A549 (cell line): ENCODE measurements around the gene LBX2. TPM values are rescaled to one million over a fixed set of nuclear protein-coding genes. Genes with fewer than 3 reads are reported as not detected.
A peak's percentile ranks its signal among the peaks of the same experiment; 100 is the strongest.

Experiments
- ATAC-seq, 2 experiments: fragments of 200-7000 bp in 1 of 2; fragments of >200 bp in 1 of 2; cut with Nextera tagmentation in 1 of 2; cut with Tn5 transposase in 1 of 2; 3 replicates each; pipeline versions ENCODE4 v1.8.0 to v1.9.1; 2018 to 2020; ENCODE audit warnings: mild to moderate bottlenecking in 1 of 2, moderate library complexity in 1 of 2
- CTCF ChIA-PET: fragments of 300-600 bp; sonication (Branson Sonifier 250); formaldehyde crosslinking; extraction: SDS; loops from one replicate; lab custom pipeline; 2021; ENCODE audit warnings: antibody characterized with exemption, inconsistent platforms; lab: Yijun Ruan, JAX
- POLR2A ChIA-PET: fragments of 350-600 bp; formaldehyde crosslinking; extraction: SDS; loops from one replicate; lab custom pipeline; 2021; ENCODE audit warnings: antibody characterized with exemption, inconsistent platforms; lab: Yijun Ruan, JAX
- DNase-seq, 2 experiments: peaks; one replicate each; pipeline versions ENCODE4 v3.0.0 to v3.0.0-alpha.2; 2011 to 2016; ENCODE audit warnings: low read depth in 1 of 2, low spot score in 1 of 2
- FAIRE-seq: peaks from 2 replicates; lab custom pipeline; 2011; peaks lifted over from hg19 to GRCh38; lab: Jason Lieb, UNC
- H3K27ac ChIP-seq, 2 experiments: fragments of >200 bp; sonication (Bioruptor Twin); formaldehyde crosslinking; 3 replicates each; pipeline ENCODE4 v1.5.1; 2016 to 2017
- H3K4me1 ChIP-seq: fragments of >200 bp; sonication (Bioruptor Twin); formaldehyde crosslinking; 3 replicates; pipeline ENCODE4 v1.6.1; 2016
- H3K4me2 ChIP-seq: fragments of >200 bp; sonication (Bioruptor Twin); formaldehyde crosslinking; 3 replicates; pipeline ENCODE4 v1.6.1; 2016
- H3K4me3 ChIP-seq: fragments of >200 bp; sonication (Bioruptor Twin); formaldehyde crosslinking; 3 replicates; pipeline ENCODE4 v1.5.1; 2016
- H3K9me3 ChIP-seq: fragments of >200 bp; sonication (Bioruptor Twin); formaldehyde crosslinking; 3 replicates; pipeline ENCODE4 v1.6.1; 2016
- BHLHE40 ChIP-seq: IDR thresholded peaks from 2 replicates; pipeline ENCODE4 v1.6.1; 2012; ENCODE audit warnings: low read depth, low read length, inconsistent platforms
- CBX2 ChIP-seq: fragments of 200-600 bp; sonication (generic); IDR thresholded peaks from 2 replicates; pipeline ENCODE4 v1.6.1; 2016; ENCODE audit warnings: low read depth, mild to moderate bottlenecking, borderline replicate concordance
- CBX8 ChIP-seq: fragments of 200-600 bp; sonication (generic); IDR thresholded peaks from 2 replicates; pipeline ENCODE4 v1.6.1; 2016
- HES2 ChIP-seq: fragments of >200 bp; sonication (Bioruptor Twin); formaldehyde crosslinking; IDR thresholded peaks from 2 replicates; pipeline ENCODE4 v1.6.1; 2016
- HOXB13 ChIP-seq: fragments of 250-450 bp; sonication (Bioruptor Pico); IDR thresholded peaks from 2 replicates; pipeline ENCODE4 v1.5.0; 2020; ENCODE audit warnings: low read depth, mild to moderate bottlenecking, moderate library complexity
- HOXB5 ChIP-seq: fragments of 250-450 bp; sonication (Bioruptor Pico); IDR thresholded peaks from 2 replicates; pipeline ENCODE4 v1.5.0; 2020; ENCODE audit warnings: mild to moderate bottlenecking, moderate library complexity
- JUN ChIP-seq, 2 experiments: fragments of >200 bp; sonication (Bioruptor Twin); formaldehyde crosslinking; IDR thresholded peaks; 2 replicates in 1 of 2; 3 replicates in 1 of 2; pipeline ENCODE4 v1.6.1; 2016 to 2017
- MAFK ChIP-seq: fragments of 450-650 bp; IDR thresholded peaks from 2 replicates; pipeline ENCODE4 v1.6.1; 2014; ENCODE audit not compliant: partially characterized antibody
- MYC ChIP-seq: IDR thresholded peaks from 2 replicates; pipeline ENCODE4 v1.6.1; 2012; ENCODE audit warnings: mild to moderate bottlenecking, inconsistent platforms, low read length, improper control_type of control experiment, borderline replicate concordance
- NPAS2 ChIP-seq: fragments of 250-450 bp; sonication (Bioruptor Pico); IDR thresholded peaks from 2 replicates; pipeline ENCODE4 v1.8.0; 2022; ENCODE audit warnings: mild to moderate bottlenecking, moderate library complexity, borderline replicate concordance
- NR3C1 ChIP-seq: fragments of >200 bp; sonication (Bioruptor Twin); formaldehyde crosslinking; IDR thresholded peaks from 3 replicates; pipeline ENCODE4 v1.6.1; 2017
- RNF2 ChIP-seq: fragments of 200-600 bp; sonication (generic); IDR thresholded peaks from 2 replicates; pipeline ENCODE4 v1.6.1; 2016; ENCODE audit warnings: low read depth, mild to moderate bottlenecking, antibody characterized with exemption, moderate library complexity, borderline replicate concordance
- SREBF2 ChIP-seq: fragments of 450-650 bp; IDR thresholded peaks from 2 replicates; pipeline ENCODE4 v1.6.1; 2014; ENCODE audit warnings: mild to moderate bottlenecking, moderate library complexity
- USF2 ChIP-seq: fragments of 450-650 bp; IDR thresholded peaks from 2 replicates; pipeline ENCODE4 v1.6.1; 2014; ENCODE audit warnings: antibody characterized with exemption
- ZFP36 ChIP-seq: fragments of 450-650 bp; IDR thresholded peaks from 2 replicates; pipeline ENCODE4 v1.6.1; 2014; ENCODE audit warnings: borderline replicate concordance; ENCODE audit not compliant: partially characterized antibody
- WGBS: methylation state at CpG from one replicate; pipeline ENCODE4 v1.1.6; 2017; ENCODE audit errors: missing lambda C conversion rate; 5-methylcytosine and 5-hydroxymethylcytosine counted together
- polyA plus RNA-seq, 4 experiments: library from polyadenylated mRNA; depleted of rRNA in 3 of 4; stranded (reverse); fragments of >200 nt; fragmentation: RNase III in 1 of 4; extraction: RNeasy Plus Mini Kit Qiagen cat#74134 plus additional on column Dnase treatment in 1 of 4; gene quantifications; 2 replicates in 3 of 4; 3 replicates in 1 of 4; pipeline ENCODE4 v1.2.3, GENCODE V29; 2011 to 2017
- TF ChIP-seq, protein P1 (sequence below): fragments of 250-450 bp; sonication (Bioruptor Pico); IDR thresholded peaks from 2 replicates; pipeline ENCODE4 v1.5.0; 2021; ENCODE audit warnings: mild to moderate bottlenecking, moderate library complexity, borderline replicate concordance
- TF ChIP-seq, protein P2 (sequence below): fragments of 250-450 bp; sonication (Bioruptor Pico); IDR thresholded peaks from 2 replicates; pipeline ENCODE4 v1.5.0; 2020; ENCODE audit warnings: low read depth, mild to moderate bottlenecking, moderate library complexity

Gene LBX2
- polyA plus RNA-seq, 2 of the 4 experiments (the other 2 are of a cell fraction): 0.84 to 2.4 TPM

- TF ChIP-seq CBX8 (peak; percentile 100), NPAS2 (CRISPR knock-in tag) (no peak), BHLHE40 (no peak), ZFP36 (peak; percentile 97)
Observed at GRCh38 chr2:74513605-74514367, 14.4 kb upstream of the LBX2 start (continued).

- TF ChIP-seq SREBF2 (no peak), RNF2 (no peak), NPAS2 (CRISPR knock-in tag) (no peak), MYC (no peak), NR3C1 (no peak), MAFK (no peak), HOXB5 (CRISPR knock-in tag) (no peak), HOXB13 (CRISPR knock-in tag) (no peak), CBX2 (no peak), USF2 (no peak), HES2 (no peak), JUN (IDR thresholded peaks at IDR 0.05) (no peak)
- TF ChIP-seq, protein P1, sequence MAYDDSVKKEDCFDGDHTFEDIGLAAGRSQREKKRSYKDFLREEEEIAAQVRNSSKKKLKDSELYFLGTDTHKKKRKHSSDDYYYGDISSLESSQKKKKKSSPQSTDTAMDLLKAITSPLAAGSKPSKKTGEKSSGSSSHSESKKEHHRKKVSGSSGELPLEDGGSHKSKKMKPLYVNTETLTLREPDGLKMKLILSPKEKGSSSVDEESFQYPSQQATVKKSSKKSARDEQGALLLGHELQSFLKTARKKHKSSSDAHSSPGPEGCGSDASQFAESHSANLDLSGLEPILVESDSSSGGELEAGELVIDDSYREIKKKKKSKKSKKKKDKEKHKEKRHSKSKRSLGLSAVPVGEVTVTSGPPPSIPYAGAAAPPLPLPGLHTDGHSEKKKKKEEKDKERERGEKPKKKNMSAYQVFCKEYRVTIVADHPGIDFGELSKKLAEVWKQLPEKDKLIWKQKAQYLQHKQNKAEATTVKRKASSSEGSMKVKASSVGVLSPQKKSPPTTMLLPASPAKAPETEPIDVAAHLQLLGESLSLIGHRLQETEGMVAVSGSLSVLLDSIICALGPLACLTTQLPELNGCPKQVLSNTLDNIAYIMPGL (CRISPR knock-in tag): no peak
- TF ChIP-seq, protein P2, sequence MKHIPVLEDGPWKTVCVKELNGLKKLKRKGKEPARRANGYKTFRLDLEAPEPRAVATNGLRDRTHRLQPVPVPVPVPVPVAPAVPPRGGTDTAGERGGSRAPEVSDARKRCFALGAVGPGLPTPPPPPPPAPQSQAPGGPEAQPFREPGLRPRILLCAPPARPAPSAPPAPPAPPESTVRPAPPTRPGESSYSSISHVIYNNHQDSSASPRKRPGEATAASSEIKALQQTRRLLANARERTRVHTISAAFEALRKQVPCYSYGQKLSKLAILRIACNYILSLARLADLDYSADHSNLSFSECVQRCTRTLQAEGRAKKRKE (CRISPR knock-in tag): no peak
- WGBS: 65% methylated on average over 31 of the region's 36 CpGs
- H3K4me1 ChIP-seq: peaks cover 10% of the 10 kb centered on the region; the same call in 1 of the 3 replicates
- DNase-seq (no peak), FAIRE-seq (no peak), ATAC-seq (no peak)
- H3K9me3 ChIP-seq: no peaks in the 10 kb centered on the region
- H3K4me2 ChIP-seq: peak overlapping the region; percentile 94; the same call in 2 of the 3 replicates
- ChIA-PET CTCF (interaction anchor here (1.0 to 1.1 kb wide), 3 partner anchors 74 to 79 kb away, joined by 3 to 4 read pairs (median 3); no protein-coding TSS in a partner anchor), POLR2A (no interaction called here)
- no peak overlapping the region for H3K4me3 ChIP-seq
- no peak overlapping the region for H3K27ac ChIP-seq
Observed at GRCh38 chr2:74512744-74513604, 13.6 kb upstream of the LBX2 start.
